Liver (tissue), 9 donors: ENCODE data around the gene PTPN4. TPM values are rescaled to one million over a fixed set of nuclear protein-coding genes. Genes with fewer than 3 reads are reported as not detected.

Experiments used
- DNase-seq: peaks from one replicate; pipeline ENCODE4 v3.0.0-alpha.2; 2017; ENCODE audit warnings: low spot score
- H3K27ac ChIP-seq, 2 donors: one replicate each; pipeline ENCODE4 v1.7.0; 2013; ENCODE audit warnings: inconsistent platforms in 2 of 2, low read length in 2 of 2, control low read depth in 1 of 2, low read depth in 1 of 2, mild to moderate bottlenecking in 1 of 2
- H3K27me3 ChIP-seq, 4 donors: one replicate each; pipeline versions ENCODE4 v1.6.1 to v1.7.0; 2013; ENCODE audit warnings: low read length in 3 of 4, inconsistent platforms in 1 of 4, mild to moderate bottlenecking in 1 of 4, moderate library complexity in 1 of 4; ENCODE audit not compliant: control insufficient read depth in 4 of 4, insufficient read depth in 4 of 4
- H3K36me3 ChIP-seq, 4 donors: one replicate each; pipeline versions ENCODE4 v1.6.1 to v1.7.0; 2013; ENCODE audit warnings: low read length in 3 of 4, mild to moderate bottlenecking in 3 of 4, low read depth in 1 of 4, moderate library complexity in 1 of 4; ENCODE audit not compliant: control insufficient read depth in 4 of 4, insufficient read depth in 3 of 4
- H3K4me1 ChIP-seq, 4 donors: one replicate each; pipeline versions ENCODE4 v1.6.1 to v1.7.0; 2013; ENCODE audit warnings: low read length in 3 of 4, mild to moderate bottlenecking in 3 of 4, moderate library complexity in 1 of 4; ENCODE audit not compliant: control insufficient read depth in 4 of 4, insufficient read depth in 4 of 4
- H3K4me3 ChIP-seq, 3 donors: one replicate each; pipeline versions ENCODE4 v1.6.1 to v1.7.0; 2013; ENCODE audit warnings: low read length in 3 of 3, control low read depth in 1 of 3, low read depth in 1 of 3, mild to moderate bottlenecking in 1 of 3
- H3K9ac ChIP-seq, 2 donors: one replicate each; pipeline ENCODE4 v1.7.0; 2013; ENCODE audit warnings: low read length in 2 of 2, mild to moderate bottlenecking in 2 of 2, moderate library complexity in 2 of 2, control low read depth in 1 of 2, low read depth in 1 of 2
- H3K9me3 ChIP-seq, 4 donors: one replicate each; pipeline versions ENCODE4 v1.6.1 to v1.7.0; 2013; ENCODE audit warnings: low read length in 3 of 4; ENCODE audit not compliant: control insufficient read depth in 4 of 4
- ATF3 ChIP-seq: IDR thresholded peaks from 2 replicates; pipeline ENCODE4 v1.6.1; 2016; ENCODE audit warnings: antibody characterized with exemption
- EGR1 ChIP-seq, 2 donors: IDR thresholded peaks; 2 replicates each; pipeline ENCODE4 v1.6.1; 2016 to 2018; ENCODE audit warnings: antibody characterized with exemption in 2 of 2, low read depth in 2 of 2
- FOXA1 ChIP-seq: IDR thresholded peaks from 2 replicates; pipeline ENCODE4 v1.6.1; 2016; ENCODE audit warnings: antibody characterized with exemption
- FOXA2 ChIP-seq: IDR thresholded peaks from 2 replicates; pipeline ENCODE4 v1.6.1; 2016; ENCODE audit warnings: antibody characterized with exemption
- GABPA ChIP-seq, 2 donors: IDR thresholded peaks in 1 of 2; conservative IDR thresholded peaks in 1 of 2; 2 replicates each; pipeline ENCODE4 v1.6.1; 2016; ENCODE audit warnings: antibody characterized with exemption in 2 of 2, mild to moderate bottlenecking in 1 of 2, moderate library complexity in 1 of 2
- HNF4A ChIP-seq, 2 donors: conservative IDR thresholded peaks; 2 replicates each; pipeline ENCODE4 v1.6.1; 2016; ENCODE audit warnings: antibody characterized with exemption in 2 of 2, mild to moderate bottlenecking in 2 of 2
- HNF4G ChIP-seq: IDR thresholded peaks from 2 replicates; pipeline ENCODE4 v1.6.1; 2016; ENCODE audit warnings: antibody characterized with exemption
- JUND ChIP-seq, 2 donors: IDR thresholded peaks; 2 replicates each; pipeline ENCODE4 v1.6.1; 2016; ENCODE audit warnings: antibody characterized with exemption in 2 of 2
- MAX ChIP-seq: IDR thresholded peaks from 2 replicates; pipeline ENCODE4 v1.6.1; 2016; ENCODE audit warnings: antibody characterized with exemption
- NR2F2 ChIP-seq: IDR thresholded peaks from 2 replicates; pipeline ENCODE4 v1.6.1; 2016; ENCODE audit warnings: antibody characterized with exemption
- RAD21 ChIP-seq, 2 donors: IDR thresholded peaks; 2 replicates each; pipeline ENCODE4 v1.6.1; 2016; ENCODE audit warnings: antibody characterized with exemption in 2 of 2, mild to moderate bottlenecking in 2 of 2
- REST ChIP-seq: IDR thresholded peaks from 2 replicates; pipeline ENCODE4 v1.6.1; 2016; ENCODE audit warnings: antibody characterized with exemption, mild to moderate bottlenecking
- RXRA ChIP-seq, 2 donors: IDR thresholded peaks; 2 replicates each; pipeline ENCODE4 v1.6.1; 2017 to 2018; ENCODE audit warnings: antibody characterized with exemption in 2 of 2, mild to moderate bottlenecking in 1 of 2
- SP1 ChIP-seq: IDR thresholded peaks from 2 replicates; pipeline ENCODE4 v1.6.1; 2018; ENCODE audit warnings: antibody characterized with exemption, mild to moderate bottlenecking
- TAF1 ChIP-seq: conservative IDR thresholded peaks from 2 replicates; pipeline ENCODE4 v1.6.1; 2016; ENCODE audit warnings: antibody characterized with exemption, mild to moderate bottlenecking
- YY1 ChIP-seq: IDR thresholded peaks from 2 replicates; pipeline ENCODE4 v1.6.1; 2016; ENCODE audit warnings: antibody characterized with exemption, mild to moderate bottlenecking
- WGBS: extraction: QIAGEN DNeasy Blood & Tissue Kit; methylation state at CpG from one replicate; pipeline ENCODE4 v1.1.7; 2013; 5-methylcytosine and 5-hydroxymethylcytosine counted together
- polyA plus RNA-seq, 2 donors: library from polyadenylated mRNA; stranded (reverse) in 1 of 2; unstranded in 1 of 2; fragments of 200-250 nt in 1 of 2; fragments of >200 nt in 1 of 2; fragmentation: Nextera tagmentation in 1 of 2; extraction: Ambion mirVana in 1 of 2; gene quantifications; one replicate each; pipeline versions ENCODE4 v1.2.1 to v1.2.3, GENCODE V29; 2013 to 2015
- total RNA-seq, 2 donors: library from RNA; depleted of rRNA; stranded (reverse); fragments of >200 nt; gene quantifications; one replicate each; pipeline ENCODE4 v1.2.3, GENCODE V29; 2014
- TF ChIP-seq, protein P1 (sequence below): fragments of 150-350 bp; IDR thresholded peaks from 2 replicates; pipeline ENCODE4 v1.5.1; 2017; ENCODE audit warnings: improper control_type of control experiment, low read depth, low read length; ENCODE audit not compliant: missing input control
- TF ChIP-seq, protein P2 (sequence below): IDR thresholded peaks from 2 replicates; pipeline ENCODE4 v1.6.1; 2016; ENCODE audit warnings: antibody characterized with exemption
- donor health status: healthy.
- donor health status: healthy.
- donor health status: healthy.
- donor health status: healthy.
- donor health status: healthy.

Gene PTPN4
- total and polyA plus RNA-seq, 4 donors: 4.2 to 34.6 (median 9.5) TPM

GRCh38 chr2:119741868-119742267 lies 17.9 kb upstream of the PTPN4 start:
- DNase-seq: no peak
- H3K9ac ChIP-seq: no peak overlapping the region
- no peaks in the 10 kb centered on the region for H3K9me3 ChIP-seq
- 89% methylated on average over 3 of the region's 3 CpGs for WGBS
- H3K27me3 ChIP-seq: no peaks in the 10 kb centered on the region
- peaks cover 1 to 22% (median 18%) of the 10 kb centered on the region in 4 donors for H3K4me1 ChIP-seq
- no peaks in the 10 kb centered on the region for H3K36me3 ChIP-seq
- TF ChIP-seq JUND (IDR thresholded peaks at IDR 0.05) (no peak), SP1 (no peak), MAX (no peak), NR2F2 (no peak), FOXA1 (no peak), ATF3 (no peak), RXRA (IDR thresholded peaks at IDR 0.05) (no peak)
- TF ChIP-seq, protein P1, sequence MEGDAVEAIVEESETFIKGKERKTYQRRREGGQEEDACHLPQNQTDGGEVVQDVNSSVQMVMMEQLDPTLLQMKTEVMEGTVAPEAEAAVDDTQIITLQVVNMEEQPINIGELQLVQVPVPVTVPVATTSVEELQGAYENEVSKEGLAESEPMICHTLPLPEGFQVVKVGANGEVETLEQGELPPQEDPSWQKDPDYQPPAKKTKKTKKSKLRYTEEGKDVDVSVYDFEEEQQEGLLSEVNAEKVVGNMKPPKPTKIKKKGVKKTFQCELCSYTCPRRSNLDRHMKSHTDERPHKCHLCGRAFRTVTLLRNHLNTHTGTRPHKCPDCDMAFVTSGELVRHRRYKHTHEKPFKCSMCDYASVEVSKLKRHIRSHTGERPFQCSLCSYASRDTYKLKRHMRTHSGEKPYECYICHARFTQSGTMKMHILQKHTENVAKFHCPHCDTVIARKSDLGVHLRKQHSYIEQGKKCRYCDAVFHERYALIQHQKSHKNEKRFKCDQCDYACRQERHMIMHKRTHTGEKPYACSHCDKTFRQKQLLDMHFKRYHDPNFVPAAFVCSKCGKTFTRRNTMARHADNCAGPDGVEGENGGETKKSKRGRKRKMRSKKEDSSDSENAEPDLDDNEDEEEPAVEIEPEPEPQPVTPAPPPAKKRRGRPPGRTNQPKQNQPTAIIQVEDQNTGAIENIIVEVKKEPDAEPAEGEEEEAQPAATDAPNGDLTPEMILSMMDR: no peak
- H3K4me3 ChIP-seq: no peak overlapping the region
- no peak overlapping the region for H3K27ac ChIP-seq

DNA sequence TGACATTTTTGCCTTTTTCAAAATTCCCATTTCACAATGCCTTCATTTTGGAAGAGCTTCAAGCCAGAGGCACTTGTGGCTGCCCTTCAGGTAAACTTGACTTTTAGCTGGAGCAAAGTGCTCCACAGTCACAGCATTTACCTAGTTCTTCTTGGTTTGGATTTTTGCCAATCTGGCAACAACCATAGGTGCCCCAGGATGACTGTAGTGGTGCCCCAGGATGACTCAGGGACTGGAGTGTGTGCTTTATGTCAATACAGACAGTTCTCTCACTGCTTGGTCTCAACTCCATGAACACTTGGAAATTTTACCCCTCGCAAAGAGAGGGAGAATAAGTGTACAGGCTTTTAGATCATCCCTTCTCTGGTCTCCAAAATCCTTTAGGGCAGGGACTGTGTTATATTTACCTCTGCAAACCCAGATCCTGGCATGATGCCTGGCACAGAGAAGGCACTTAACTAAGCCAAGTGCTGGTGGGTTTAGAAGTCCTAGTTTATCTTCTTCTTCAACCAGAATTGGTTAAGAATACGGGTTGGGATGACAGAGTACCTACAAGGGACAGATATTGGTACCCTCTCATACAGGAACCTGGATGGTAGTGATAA lies 15.3 kb upstream of the PTPN4 start:
- TF ChIP-seq YY1 (peak; percentile 30), TAF1 (no peak), MAX (no peak), NR2F2 (no peak), RAD21 (IDR thresholded peaks at IDR 0.05) (peak in 1 of 2 donors; percentile 31), FOXA2 (peak; percentile 69), EGR1 (IDR thresholded peaks at IDR 0.05; ENCODE audit: low read depth in 2 of 2) (no peak), HNF4G (no peak), FOXA1 (no peak), ATF3 (peak; percentile 47), HNF4A (conservative IDR thresholded peaks at IDR 0.05) (peak; percentile 59 to 64), JUND (IDR thresholded peaks at IDR 0.05) (peak; percentile 57 to 65), RXRA (IDR thresholded peaks at IDR 0.05) (peak; percentile 58 to 70), REST (no peak), GABPA (IDR thresholded peaks at IDR 0.05 in 1 of 2, conservative IDR thresholded peaks at IDR 0.05 in 1 of 2) (no peak), SP1 (peak; percentile 16)
- TF ChIP-seq, protein P2, sequence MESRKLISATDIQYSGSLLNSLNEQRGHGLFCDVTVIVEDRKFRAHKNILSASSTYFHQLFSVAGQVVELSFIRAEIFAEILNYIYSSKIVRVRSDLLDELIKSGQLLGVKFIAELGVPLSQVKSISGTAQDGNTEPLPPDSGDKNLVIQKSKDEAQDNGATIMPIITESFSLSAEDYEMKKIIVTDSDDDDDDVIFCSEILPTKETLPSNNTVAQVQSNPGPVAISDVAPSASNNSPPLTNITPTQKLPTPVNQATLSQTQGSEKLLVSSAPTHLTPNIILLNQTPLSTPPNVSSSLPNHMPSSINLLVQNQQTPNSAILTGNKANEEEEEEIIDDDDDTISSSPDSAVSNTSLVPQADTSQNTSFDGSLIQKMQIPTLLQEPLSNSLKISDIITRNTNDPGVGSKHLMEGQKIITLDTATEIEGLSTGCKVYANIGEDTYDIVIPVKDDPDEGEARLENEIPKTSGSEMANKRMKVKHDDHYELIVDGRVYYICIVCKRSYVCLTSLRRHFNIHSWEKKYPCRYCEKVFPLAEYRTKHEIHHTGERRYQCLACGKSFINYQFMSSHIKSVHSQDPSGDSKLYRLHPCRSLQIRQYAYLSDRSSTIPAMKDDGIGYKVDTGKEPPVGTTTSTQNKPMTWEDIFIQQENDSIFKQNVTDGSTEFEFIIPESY: no peak
- TF ChIP-seq, protein P1: no peak
- no peak overlapping the region for H3K9ac ChIP-seq
- no peaks in the 10 kb centered on the region for H3K36me3 ChIP-seq
- no peaks in the 10 kb centered on the region for H3K9me3 ChIP-seq
- 58% methylated on average over 2 of the region's 2 CpGs for WGBS
- H3K4me1 ChIP-seq: peaks cover 1 to 18% (median 15%) of the 10 kb centered on the region in 4 donors
- DNase-seq: no peak
- H3K27ac ChIP-seq: peak overlapping the region in 1 of 2 donors; percentile 65
- H3K27me3 ChIP-seq: no peaks in the 10 kb centered on the region
- no peak overlapping the region for H3K4me3 ChIP-seq
